Tibial nerve (tissue), 4 donors: ENCODE measurements around the gene ECE1. TPM values are rescaled to one million over a fixed set of nuclear protein-coding genes. Genes with fewer than 3 reads are reported as not detected.
"Not testable (repeated sequence)": the region's sequence is repeated elsewhere in the genome, so short reads cannot be mapped to it uniquely, and the experiment has no call there.

ENCODE experiments used
- DNase-seq, 2 donors: peaks; one replicate each; pipeline ENCODE4 v3.0.0-alpha.2; 2019; ENCODE audit warnings: low spot score in 2 of 2
- H3K27ac ChIP-seq, 4 donors: fragments of 200-600 bp; sonication (generic) in 3 of 4; one replicate each; pipeline ENCODE4 v1.5.1; 2017 to 2019; ENCODE audit warnings: mild to moderate bottlenecking in 1 of 4
- H3K27me3 ChIP-seq, 2 donors: fragments of 200-600 bp; sonication (generic) in 1 of 2; one replicate each; pipeline versions ENCODE4 v1.5.1 to v1.6.0; 2017 to 2019
- H3K36me3 ChIP-seq, 3 donors: fragments of 200-600 bp; sonication (generic); one replicate each; pipeline ENCODE4 v1.5.1; 2018 to 2019
- H3K4me1 ChIP-seq, 4 donors: fragments of 200-600 bp; sonication (generic) in 3 of 4; one replicate each; pipeline ENCODE4 v1.5.1; 2017 to 2019
- H3K4me3 ChIP-seq, 4 donors: fragments of 200-600 bp; sonication (generic) in 3 of 4; one replicate each; pipeline ENCODE4 v1.5.1; 2017 to 2019; ENCODE audit warnings: mild to moderate bottlenecking in 1 of 4, moderate library complexity in 1 of 4
- H3K9me3 ChIP-seq, 4 donors: fragments of 200-600 bp; sonication (generic) in 3 of 4; one replicate each; pipeline ENCODE4 v1.5.1; 2017 to 2019
- EP300 ChIP-seq, 2 donors: sonication (generic); formaldehyde crosslinking; IDR thresholded peaks; one replicate each; pipeline ENCODE4 v1.6.1; 2017; ENCODE audit warnings: antibody characterized with exemption in 2 of 2, mild to moderate bottlenecking in 1 of 2
- POLR2A ChIP-seq, 2 donors: fragments of 450-650 bp; IDR thresholded peaks; one replicate each; pipeline ENCODE4 v1.6.1; 2017; ENCODE audit warnings: antibody characterized with exemption in 2 of 2, mild to moderate bottlenecking in 2 of 2, moderate library complexity in 2 of 2
- WGBS, 2 donors: methylation state at CpG; one replicate each; pipeline ENCODE4 v1.1.5; 2018; 5-methylcytosine and 5-hydroxymethylcytosine counted together
- total RNA-seq, 4 donors: library from RNA; depleted of rRNA; stranded (reverse); fragments of >200 nt; gene quantifications; one replicate each; pipeline ENCODE4 v1.1.0, GENCODE V29; 2016
- TF ChIP-seq, protein P1 (sequence below), 5 experiments: fragments of 200-600 bp in 3 of 5; fragments of 450-650 bp in 2 of 5; sonication (generic) in 3 of 5; IDR thresholded peaks; one replicate each; pipeline ENCODE4 v1.5.1; 2016 to 2019; ENCODE audit warnings: antibody characterized with exemption in 5 of 5, mild to moderate bottlenecking in 3 of 5, moderate library complexity in 2 of 5

The ECE1 gene
- total RNA-seq, 4 donors from 2014 or later = 84.1 to 128 (median 110) TPM

DNA sequence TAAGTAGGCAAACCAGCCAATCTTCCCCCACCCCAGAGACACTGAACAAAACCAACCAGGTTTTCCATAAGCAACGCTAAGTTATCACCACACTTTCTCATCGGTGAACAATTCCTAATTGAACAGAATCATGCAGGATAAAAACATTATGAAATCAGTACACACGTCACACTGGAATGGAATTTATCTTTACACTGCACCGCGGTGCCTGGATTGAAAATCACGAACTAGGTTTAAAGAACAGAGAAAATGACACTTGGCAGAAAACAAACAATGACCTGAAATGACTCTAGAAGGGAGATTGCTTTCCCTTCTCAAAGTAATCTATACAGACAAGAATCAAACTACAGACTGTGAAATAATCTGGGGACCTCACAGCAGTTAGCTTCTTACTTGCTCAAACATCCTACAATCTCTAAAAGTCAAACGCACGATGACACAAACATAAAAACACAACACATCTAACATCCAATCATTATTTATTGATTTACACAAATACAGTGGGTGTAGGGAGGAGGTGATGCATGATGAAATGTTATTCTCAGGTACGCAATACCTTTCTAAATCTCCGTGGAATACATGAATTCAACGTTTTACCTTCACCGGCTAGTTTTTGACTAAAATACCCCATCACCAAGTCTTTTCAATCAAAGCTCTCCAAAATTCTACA is 115.5 kb downstream of the ECE1 start:
- TF ChIP-seq EP300 (IDR thresholded peaks at IDR 0.05) = no peak
- no peak for TF ChIP-seq POLR2A (IDR thresholded peaks at IDR 0.05)
- TF ChIP-seq, protein P1, sequence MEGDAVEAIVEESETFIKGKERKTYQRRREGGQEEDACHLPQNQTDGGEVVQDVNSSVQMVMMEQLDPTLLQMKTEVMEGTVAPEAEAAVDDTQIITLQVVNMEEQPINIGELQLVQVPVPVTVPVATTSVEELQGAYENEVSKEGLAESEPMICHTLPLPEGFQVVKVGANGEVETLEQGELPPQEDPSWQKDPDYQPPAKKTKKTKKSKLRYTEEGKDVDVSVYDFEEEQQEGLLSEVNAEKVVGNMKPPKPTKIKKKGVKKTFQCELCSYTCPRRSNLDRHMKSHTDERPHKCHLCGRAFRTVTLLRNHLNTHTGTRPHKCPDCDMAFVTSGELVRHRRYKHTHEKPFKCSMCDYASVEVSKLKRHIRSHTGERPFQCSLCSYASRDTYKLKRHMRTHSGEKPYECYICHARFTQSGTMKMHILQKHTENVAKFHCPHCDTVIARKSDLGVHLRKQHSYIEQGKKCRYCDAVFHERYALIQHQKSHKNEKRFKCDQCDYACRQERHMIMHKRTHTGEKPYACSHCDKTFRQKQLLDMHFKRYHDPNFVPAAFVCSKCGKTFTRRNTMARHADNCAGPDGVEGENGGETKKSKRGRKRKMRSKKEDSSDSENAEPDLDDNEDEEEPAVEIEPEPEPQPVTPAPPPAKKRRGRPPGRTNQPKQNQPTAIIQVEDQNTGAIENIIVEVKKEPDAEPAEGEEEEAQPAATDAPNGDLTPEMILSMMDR (IDR thresholded peaks at IDR 0.05) = no peak
- DNase-seq = no peak
- Histone ChIP-seq H3K4me3 (peak overlapping the region; percentile 58 to 80 (median 66)), H3K36me3 (peaks cover 0 to 6% (median 0%) of the 10 kb centered on the region in 3 donors), H3K27me3 (no peaks in the 10 kb centered on the region), H3K27ac (peak overlapping the region; percentile 48 to 97 (median 86)), H3K4me1 (peaks cover 0 to 44% (median 14%) of the 10 kb centered on the region in 4 donors), H3K9me3 (no peaks in the 10 kb centered on the region)
- WGBS, 2 donors = 13 to 16% methylated on average over 12 of the region's 12 CpGs

GRCh38 chr1:21174230-21174629 is 116.0 kb downstream of the ECE1 start:
- 50 to 54% methylated on average over 2 of the region's 2 CpGs for WGBS, 2 donors
- peaks cover 0 to 44% (median 14%) of the 10 kb centered on the region in 4 donors for H3K4me1 ChIP-seq
- H3K4me3 ChIP-seq = peak overlapping the region in 2 of 4 donors; percentile 64 to 69
- H3K27ac ChIP-seq = peak overlapping the region; percentile 48 to 97 (median 86)
- no peak for DNase-seq
- H3K36me3 ChIP-seq = peaks cover 0 to 9% (median 0%) of the 10 kb centered on the region in 3 donors
- no peaks in the 10 kb centered on the region for H3K27me3 ChIP-seq
- TF ChIP-seq EP300 (IDR thresholded peaks at IDR 0.05) (no peak), POLR2A (IDR thresholded peaks at IDR 0.05) (no peak)
- H3K9me3 ChIP-seq = no peaks in the 10 kb centered on the region

GRCh38 chr1:21173096-21173495 is 117.2 kb downstream of the ECE1 start:
- peak overlapping the region in 2 of 4 donors; percentile 88 to 97 for H3K27ac ChIP-seq
- H3K4me1 ChIP-seq = peaks cover 0 to 44% (median 14%) of the 10 kb centered on the region in 4 donors
- peaks cover 0 to 20% (median 0%) of the 10 kb centered on the region in 3 donors for H3K36me3 ChIP-seq
- H3K27me3 ChIP-seq, DNase-seq, H3K9me3 ChIP-seq, H3K4me3 ChIP-seq: not testable (repeated sequence)
- WGBS, 2 donors = 89 to 90% methylated on average over 12 of the region's 12 CpGs

DNA sequence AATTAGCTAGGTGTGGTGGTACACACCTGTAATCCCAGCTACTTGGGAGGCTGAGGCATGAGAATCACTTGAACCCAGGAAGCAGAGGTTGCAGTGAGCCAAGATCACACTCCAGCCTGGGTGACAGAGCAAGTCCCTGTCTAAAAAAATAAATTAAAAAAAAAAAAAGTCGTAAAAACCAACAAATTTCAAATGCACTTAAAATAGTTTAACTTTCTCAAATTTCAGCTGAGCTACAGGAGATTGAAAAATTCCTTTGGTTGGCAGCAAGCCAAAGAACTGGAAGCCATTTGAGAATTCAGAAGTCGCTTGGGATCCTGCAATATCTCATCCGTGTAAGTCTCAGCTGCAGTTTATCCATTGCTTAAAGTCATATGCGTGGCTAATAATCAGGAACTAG is 119.4 kb downstream of the ECE1 start:
- H3K27ac ChIP-seq = peak overlapping the region in 1 of 4 donors; percentile 41
- H3K9me3 ChIP-seq = not testable (repeated sequence)

DNA sequence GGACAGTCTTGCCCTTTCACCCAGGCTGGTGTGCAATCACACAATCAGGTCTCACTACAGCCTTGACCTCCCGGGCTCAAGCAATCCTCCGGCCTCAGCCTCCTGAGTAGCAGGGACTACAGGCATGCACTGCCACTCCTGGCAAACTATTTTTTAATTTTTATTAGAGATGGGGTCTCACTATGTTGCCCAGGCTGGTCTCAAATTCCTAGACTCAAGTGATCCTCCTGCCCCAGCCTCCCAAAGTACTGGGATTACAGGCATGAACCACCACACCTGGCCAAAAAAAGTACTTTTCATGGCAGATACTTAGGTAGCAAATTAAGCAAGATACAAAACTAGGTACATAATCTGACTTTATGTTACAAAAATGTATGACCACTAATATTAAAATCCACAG is 121.8 kb downstream of the ECE1 start:
- peaks cover 0 to 25% (median 0%) of the 10 kb centered on the region in 4 donors for H3K4me1 ChIP-seq
- H3K36me3 ChIP-seq = peaks cover 0 to 37% (median 0%) of the 10 kb centered on the region in 3 donors
- no peak for DNase-seq
- WGBS, 2 donors = 98 to 100% methylated on average over 2 of the region's 2 CpGs
- no peaks in the 10 kb centered on the region for H3K9me3 ChIP-seq
- no peak overlapping the region for H3K4me3 ChIP-seq
- no peak for TF ChIP-seq EP300 (IDR thresholded peaks at IDR 0.05)
- no peak for TF ChIP-seq POLR2A (IDR thresholded peaks at IDR 0.05)
- TF ChIP-seq, protein P1 (IDR thresholded peaks at IDR 0.05) = no peak
- H3K27ac ChIP-seq = no peak overlapping the region
- H3K27me3 ChIP-seq = no peaks in the 10 kb centered on the region

More for the DNA sequence above, 119.4 kb downstream of the ECE1 start:
- not testable (repeated sequence) for H3K4me3 ChIP-seq, H3K27me3 ChIP-seq
- 18 to 28% methylated on average over 4 of the region's 4 CpGs for WGBS, 2 donors
- Histone ChIP-seq H3K36me3 (peaks cover 0 to 37% (median 0%) of the 10 kb centered on the region in 3 donors), H3K4me1 (peaks cover 0 to 40% (median 13%) of the 10 kb centered on the region in 4 donors)
- DNase-seq = peak in 1 of 2 donors; percentile 27

Other genes starting within 250 kb of the ECE1 start
- 10 to 100 TPM; 41.2 to 57.3 (median 50.0) TPM for gene EIF4G3, start 113.6 kb downstream of the ECE1 start, total RNA-seq
- 10 to 100 TPM; 12.2 to 26.4 (median 15.3) TPM for gene NBPF3, start 149.7 kb upstream of the ECE1 start, total RNA-seq
- gene ALPL, start 219.0 kb upstream of the ECE1 start, total RNA-seq = 10 to 100 TPM in 2 of 4 donors, 1 to 10 TPM in 2; 3.9 to 19.2 (median 7.5) TPM